ENCODE data around the gene PGAM5. TPM values are rescaled to one million over a fixed set of nuclear protein-coding genes. Genes with fewer than 3 reads are reported as not detected.
A peak's percentile ranks its signal among the peaks of the same experiment; 100 is the strongest.

The PGAM5 gene
- total and polyA plus RNA-seq, 2 of the 13 experiments (the other 11 are each of a cell fraction or from before 2014, with no cell fraction given), result 18.0 to 77.9 TPM

- TF ChIP-seq ZNF558 (CRISPR knock-in tag; IDR thresholded peaks at IDR 0.05; ENCODE audit: borderline replicate concordance) (no peak), ZNF3 (CRISPR knock-in tag; IDR thresholded peaks at IDR 0.05) (no peak), NPAS2 (CRISPR knock-in tag; IDR thresholded peaks at IDR 0.05; ENCODE audit: borderline replicate concordance) (no peak), HMGA1 (CRISPR knock-in tag; conservative IDR thresholded peaks at IDR 0.05) (no peak), ATF7 (IDR thresholded peaks at IDR 0.05) (no peak), ATF7 (CRISPR knock-in tag; IDR thresholded peaks at IDR 0.05) (no peak), ATF7-NPFF (CRISPR knock-in tag; IDR thresholded peaks at IDR 0.05; ENCODE audit: low read depth) (peak; percentile 68; the same call in 1 of the 2 replicates), PAX8 (CRISPR knock-in tag; IDR thresholded peaks at IDR 0.05; ENCODE audit: borderline replicate concordance) (peak; percentile 92; the same call in 1 of the 2 replicates), ZNF607 (CRISPR knock-in tag; IDR thresholded peaks at IDR 0.05; ENCODE audit: borderline replicate concordance) (no peak), CHCHD3 (CRISPR knock-in tag; IDR thresholded peaks at IDR 0.05) (0 out of 2 replicates have a peak, but pooled peaks have one; percentile 23), AGO2 (optimal IDR thresholded peaks at IDR 0.05; ENCODE audit: low read depth, low read length) (no peak), FOXP1 (IDR thresholded peaks at IDR 0.05) (no peak), FOXP1 (CRISPR knock-in tag; IDR thresholded peaks at IDR 0.05) (no peak), ZZZ3 (CRISPR knock-in tag; IDR thresholded peaks at IDR 0.05; ENCODE audit: borderline replicate concordance) (no peak), EP300 (IDR thresholded peaks at IDR 0.05; ENCODE audit: low read depth in 2 of 2, low read length in 2 of 2) (no peak), EP300 (CRISPR knock-in tag; IDR thresholded peaks at IDR 0.05; ENCODE audit: borderline replicate concordance) (0 out of 2 replicates have a peak, but pooled peaks have one; percentile 21), FOXO1 (CRISPR knock-in tag; IDR thresholded peaks at IDR 0.05) (no peak), THAP11 (CRISPR knock-in tag; IDR thresholded peaks at IDR 0.05) (peak; percentile 78), PAWR (CRISPR knock-in tag; IDR thresholded peaks at IDR 0.05; ENCODE audit: borderline replicate concordance) (no peak), FOXK1 (CRISPR knock-in tag; IDR thresholded peaks at IDR 0.05; ENCODE audit: borderline replicate concordance, low read depth) (peak; percentile 49; the same call in 1 of the 2 replicates), SATB2 (CRISPR knock-in tag; IDR thresholded peaks at IDR 0.05) (no peak), SIN3B (IDR thresholded peaks at IDR 0.05; ENCODE audit: low read length) (peak; percentile 94), ZNF878 (CRISPR knock-in tag; IDR thresholded peaks at IDR 0.05) (0 out of 2 replicates have a peak, but pooled peaks have one; percentile 48), HDAC1 (CRISPR knock-in tag; IDR thresholded peaks at IDR 0.05) (peak; percentile 88), SOX6 (IDR thresholded peaks at IDR 0.05) (no peak), SOX6 (CRISPR knock-in tag; IDR thresholded peaks at IDR 0.05) (no peak), ZNF816 (CRISPR knock-in tag; IDR thresholded peaks at IDR 0.05; ENCODE audit: borderline replicate concordance) (no peak), ZNF367 (CRISPR knock-in tag; IDR thresholded peaks at IDR 0.05; ENCODE audit: borderline replicate concordance) (0 out of 2 replicates have a peak, but pooled peaks have one; percentile 24), ZNF225 (CRISPR knock-in tag; IDR thresholded peaks at IDR 0.05) (no peak)
- TF ChIP-seq, protein P1, sequence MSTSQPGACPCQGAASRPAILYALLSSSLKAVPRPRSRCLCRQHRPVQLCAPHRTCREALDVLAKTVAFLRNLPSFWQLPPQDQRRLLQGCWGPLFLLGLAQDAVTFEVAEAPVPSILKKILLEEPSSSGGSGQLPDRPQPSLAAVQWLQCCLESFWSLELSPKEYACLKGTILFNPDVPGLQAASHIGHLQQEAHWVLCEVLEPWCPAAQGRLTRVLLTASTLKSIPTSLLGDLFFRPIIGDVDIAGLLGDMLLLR (CRISPR knock-in tag; IDR thresholded peaks at IDR 0.05), result 0 out of 2 replicates have a peak, but pooled peaks have one; percentile 12
- TF ChIP-seq, protein P2, sequence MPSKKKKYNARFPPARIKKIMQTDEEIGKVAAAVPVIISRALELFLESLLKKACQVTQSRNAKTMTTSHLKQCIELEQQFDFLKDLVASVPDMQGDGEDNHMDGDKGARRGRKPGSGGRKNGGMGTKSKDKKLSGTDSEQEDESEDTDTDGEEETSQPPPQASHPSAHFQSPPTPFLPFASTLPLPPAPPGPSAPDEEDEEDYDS (CRISPR knock-in tag; IDR thresholded peaks at IDR 0.05), result peak; percentile 47; the same call in 1 of the 2 replicates
Measured at GRCh38 chr12:132687211-132688164, 23.2 kb upstream of the PGAM5 start, which contains the start of the genes POLE and PXMP2 (continued).
